D341Med (cell line): ENCODE results near the gene KAZN.
"Not testable (repeated sequence)": the region's sequence is repeated elsewhere in the genome, so short reads cannot be mapped to it uniquely, and the experiment has no call there.

ENCODE experiments used
- DNase-seq: peaks from one replicate; pipeline ENCODE4 v3.0.0; 2012; ENCODE audit warnings: low spot score

The KAZN gene

DNA sequence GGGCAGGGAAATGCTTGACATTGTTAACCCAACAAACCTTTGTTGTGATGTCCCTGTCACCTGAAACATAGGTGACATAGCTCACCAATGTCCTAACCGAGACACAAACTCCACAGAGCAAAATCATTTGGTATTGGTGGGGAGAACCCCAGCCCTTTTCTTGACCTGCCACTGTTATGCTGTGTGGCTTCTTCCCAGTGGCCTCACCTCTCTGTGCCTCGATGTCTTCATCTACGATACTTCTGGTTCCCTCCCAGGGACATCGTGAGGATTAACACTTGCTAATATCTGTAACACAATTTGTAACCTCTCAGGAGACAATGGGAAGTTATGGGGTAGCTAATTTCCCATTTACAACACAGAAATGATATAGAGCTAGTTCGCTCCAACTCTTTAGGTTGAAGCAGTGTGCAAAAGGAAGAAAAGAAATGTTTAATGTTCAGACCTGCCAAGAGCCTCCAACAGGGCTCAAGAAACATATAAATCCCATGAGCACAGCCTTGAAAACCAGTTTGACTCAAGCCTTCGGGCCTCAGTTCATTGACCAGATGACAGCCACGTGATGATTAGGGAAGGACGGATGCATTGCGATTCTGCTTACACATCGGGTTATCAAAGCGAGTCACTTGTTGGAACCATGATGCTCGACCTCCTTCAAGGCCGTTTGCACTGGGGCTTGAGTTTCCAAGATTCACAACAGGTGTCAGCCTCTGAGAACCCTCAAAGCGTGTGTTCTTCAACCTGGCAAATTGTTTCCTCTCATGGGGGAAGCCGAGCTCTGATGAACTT lies 517.3 kb downstream of the KAZN start:
- DNase-seq = no peak

DNA sequence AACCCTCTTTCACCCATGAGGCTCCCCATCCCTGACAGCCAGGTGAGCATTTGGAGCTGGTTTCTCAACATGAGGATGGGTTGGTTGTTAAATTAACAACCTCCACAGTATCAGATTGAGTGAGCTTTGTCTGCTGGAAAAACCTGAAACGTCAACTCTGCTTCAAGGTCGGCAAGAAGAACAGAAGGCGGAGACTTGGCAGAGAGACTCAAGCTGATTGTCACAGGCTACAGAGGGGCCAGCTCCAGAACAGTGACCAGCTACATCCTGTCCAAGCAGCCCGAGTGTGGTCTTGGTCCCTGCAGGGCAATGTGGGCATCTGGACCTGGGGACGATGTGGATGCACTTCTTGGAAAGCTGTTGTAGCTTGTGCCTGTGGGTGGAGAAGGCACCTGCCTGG lies 518.5 kb downstream of the KAZN start:
- DNase-seq = no peak

DNA sequence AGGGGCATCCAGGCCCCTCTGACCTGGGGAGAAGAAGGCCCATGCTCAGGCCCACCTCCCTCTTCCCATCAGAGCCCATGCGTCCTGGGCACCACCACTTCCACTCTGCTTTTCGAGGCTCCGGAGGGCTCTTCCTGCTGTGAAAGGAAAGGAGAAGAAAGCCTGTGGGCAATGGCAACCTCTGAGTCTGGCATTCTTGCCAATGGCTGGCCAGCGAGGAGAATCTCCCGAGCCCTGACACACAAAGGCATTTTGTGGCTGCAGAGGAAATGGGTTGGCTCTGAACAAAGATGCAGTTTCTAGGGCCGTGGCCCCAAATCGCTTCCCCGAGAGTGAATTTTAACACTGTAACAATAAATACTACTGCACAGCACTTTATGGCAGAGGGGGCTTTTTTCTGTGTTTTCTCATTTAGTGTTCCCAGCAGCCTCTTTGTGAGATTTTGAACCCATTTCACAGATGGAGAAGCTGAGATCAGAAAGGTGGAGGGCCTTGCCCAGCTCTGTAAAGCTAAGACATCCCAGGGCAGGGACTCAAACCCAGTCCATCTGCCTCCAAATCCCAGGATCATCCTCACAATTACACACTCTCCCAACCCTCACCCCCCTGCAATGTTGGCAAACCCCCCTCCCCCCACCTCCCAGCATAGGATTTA lies 519.3 kb downstream of the KAZN start:
- no peak for DNase-seq

DNA sequence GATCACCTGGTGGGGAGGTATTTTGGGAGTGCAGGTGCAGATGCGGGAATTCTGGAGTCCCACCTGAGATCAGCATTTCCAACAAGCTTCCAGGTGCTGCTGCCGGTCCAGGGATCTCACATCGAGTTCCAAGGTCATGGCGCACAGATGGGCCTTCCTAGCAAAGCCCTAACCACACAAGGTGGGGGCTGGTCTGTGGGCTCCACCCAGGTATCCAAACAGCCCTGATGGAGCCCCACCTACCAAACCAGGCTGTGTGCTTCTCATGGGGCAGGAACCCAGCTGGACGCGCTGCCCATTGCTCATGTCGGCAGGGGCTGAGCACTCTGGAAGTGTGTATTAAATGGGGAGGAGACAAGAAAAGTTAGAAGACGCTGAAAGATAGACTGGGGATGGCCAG lies 520.1 kb downstream of the KAZN start:
- no peak for DNase-seq

DNA sequence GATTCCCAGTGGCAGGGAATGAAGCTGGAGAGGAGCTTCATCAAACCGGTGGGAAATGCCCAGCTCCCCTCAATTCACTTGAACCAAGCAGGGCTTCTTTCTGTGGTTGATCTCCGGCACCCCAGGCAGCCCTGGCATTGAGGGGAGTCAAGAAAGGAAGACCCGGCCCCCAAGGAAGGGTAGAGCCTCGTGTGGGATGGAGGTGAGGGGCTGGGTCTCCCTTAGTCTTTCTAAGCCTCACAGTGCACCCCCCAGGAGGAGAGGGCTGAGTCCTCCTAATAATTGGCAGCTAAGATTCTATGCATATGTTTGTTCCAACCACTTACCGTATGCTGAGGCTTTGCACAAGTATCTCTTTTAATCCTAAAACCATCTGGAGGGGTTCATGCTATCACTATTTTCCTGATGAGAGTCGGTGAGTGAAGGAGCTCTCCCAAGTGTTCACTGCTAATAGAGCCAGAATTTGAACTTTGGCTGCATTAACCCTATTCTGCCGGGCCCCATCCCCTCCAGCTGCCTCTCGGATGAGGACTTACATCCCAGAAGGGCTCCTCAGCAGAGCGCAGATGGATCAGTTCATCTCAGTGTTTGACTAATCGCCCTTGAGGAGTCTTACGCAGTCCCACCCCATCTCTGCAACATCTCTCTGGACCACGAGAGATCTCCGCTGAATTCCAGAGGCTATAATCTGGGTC lies 521.9 kb downstream of the KAZN start:
- peak; percentile 58 for DNase-seq

DNA sequence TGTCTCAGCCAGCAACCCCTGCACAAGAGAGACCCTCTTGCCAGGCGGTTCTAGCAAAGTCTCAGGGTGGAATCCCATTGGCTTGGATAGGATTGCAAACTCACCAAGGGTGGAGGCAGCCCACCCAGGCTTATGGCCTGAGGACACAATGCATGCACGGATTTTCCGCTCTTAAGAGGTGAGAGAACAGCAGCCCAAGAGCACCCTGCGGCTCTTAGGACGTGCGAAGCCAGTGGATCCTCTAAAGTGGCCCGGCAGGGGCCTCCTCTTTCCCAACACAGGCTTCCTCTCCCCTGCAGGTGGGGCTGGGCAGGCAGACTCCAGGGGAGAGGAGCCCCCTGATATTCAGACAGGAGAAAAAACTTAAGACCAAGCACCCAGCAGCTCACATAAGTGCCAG lies 523.8 kb downstream of the KAZN start:
- DNase-seq = no peak

DNA sequence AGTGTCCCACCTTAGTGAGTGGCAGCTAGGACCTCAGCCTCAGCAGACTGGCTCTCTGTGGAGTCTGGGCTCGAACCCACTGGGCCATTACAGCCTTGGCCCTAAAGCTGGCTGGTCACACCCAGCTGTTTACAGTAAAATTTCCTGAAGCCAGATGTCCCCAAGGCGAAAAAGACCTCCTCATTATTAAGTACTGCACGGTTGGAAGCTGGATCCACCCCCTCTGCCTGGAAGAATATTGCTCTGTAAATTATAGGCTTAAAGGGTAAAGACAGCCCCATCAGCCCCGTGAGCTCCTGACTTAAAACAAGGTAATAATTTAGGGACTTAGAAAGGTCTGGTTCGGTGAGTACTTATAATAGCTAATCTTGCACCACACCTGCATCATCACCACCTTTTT lies 524.8 kb downstream of the KAZN start:
- no peak for DNase-seq

DNA sequence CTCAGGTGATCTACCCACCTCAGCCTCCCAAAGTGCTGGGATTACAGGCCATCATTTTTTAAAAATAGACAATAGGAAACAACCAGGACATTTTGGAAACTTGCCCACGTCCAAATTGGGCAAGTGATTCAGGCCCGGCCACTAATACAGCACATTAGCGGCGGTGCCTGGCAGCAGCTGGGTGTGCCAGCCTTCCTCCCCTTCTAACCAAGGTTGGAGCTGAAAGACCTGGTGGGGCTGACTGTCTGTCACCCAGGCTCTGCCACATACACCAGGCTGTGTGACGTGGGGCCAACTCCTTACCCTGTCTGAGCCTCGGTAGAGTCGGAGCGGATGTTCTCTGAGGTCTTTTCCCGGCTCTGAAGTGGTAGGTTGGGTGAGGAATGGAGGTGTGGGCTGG lies 525.4 kb downstream of the KAZN start:
- DNase-seq = no peak

DNA sequence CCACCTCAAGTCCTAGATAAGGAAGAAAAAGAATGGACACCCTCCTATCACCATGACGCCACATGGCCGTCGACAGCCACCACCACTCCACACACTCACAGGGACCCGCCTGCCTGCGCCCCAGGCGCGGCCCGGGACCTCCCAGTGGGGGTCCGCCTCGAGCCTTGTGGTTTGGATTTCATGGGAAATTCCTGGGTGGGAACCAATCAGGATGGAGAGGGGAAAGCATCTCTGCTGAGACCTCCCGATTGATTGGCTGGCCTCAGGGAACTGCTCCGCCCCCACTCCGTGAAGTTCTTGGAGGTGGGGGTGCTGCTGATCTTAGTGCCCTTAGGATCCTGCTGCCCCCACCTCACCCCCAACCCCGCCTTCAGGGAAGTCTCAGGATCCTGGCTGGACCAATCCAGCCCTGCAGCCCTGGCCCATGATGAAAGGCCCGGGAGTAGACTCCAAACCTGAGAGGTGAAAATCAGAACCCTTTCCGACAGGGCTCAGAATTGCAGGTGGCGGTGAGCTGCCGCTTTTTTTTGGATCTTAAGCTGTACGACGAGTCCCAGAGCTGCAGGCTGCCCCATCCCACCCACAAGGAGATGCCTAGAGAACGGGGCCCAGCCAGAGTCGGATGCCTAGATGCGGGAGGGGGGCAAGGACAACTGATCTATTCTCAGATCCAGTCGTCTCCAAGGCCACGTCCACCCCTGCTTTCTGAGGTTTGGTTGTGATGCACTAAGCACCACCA lies 526.0 kb downstream of the KAZN start:
- DNase-seq = no peak

DNA sequence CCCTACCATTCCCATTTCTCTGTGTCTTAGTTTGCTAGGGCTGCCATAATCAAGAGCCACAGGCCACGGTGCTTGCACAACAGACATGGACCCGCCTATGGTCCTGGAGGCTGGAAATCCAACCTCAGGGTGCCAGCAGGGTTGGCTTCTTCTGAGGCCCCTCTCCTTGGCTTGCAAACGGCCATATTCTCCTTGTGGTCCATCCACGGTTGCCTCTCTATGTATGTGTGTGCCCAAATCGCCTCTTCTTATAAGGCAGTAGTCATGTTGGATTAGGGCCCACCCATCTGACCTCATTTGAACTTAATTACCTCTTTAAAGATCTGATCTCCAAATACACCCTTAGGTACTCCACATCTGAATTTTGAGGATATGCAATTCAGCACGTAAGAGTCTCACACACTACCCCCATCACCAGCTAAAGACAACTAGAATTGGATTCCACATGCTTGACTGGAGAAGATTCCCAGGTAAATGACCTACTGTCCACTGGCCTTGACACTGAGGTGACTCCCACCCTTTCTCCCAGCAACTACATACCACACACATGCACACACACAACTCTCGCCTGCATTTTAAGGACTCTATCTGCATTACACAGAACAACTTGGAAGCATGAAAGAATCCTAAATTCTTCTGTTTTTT lies 526.7 kb downstream of the KAZN start:
- no peak for DNase-seq

DNA sequence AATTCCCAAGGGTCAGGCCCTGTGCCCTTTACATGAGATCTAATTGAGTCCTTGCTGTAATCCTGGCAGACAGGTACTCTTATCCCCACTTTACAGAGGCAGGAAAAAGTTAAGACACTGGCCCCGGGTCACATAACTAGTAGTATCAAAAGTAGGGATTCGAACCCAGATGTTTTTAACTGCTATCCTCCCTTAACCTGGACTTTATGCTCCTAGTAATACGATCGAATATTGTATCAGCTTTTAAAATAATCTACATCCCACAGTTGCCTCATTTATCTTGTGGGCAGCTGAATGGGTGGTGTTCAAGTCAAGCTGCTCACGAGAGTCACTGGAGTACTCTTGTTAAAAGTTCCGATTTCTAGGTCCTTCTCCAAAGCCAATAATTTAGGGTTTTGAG lies 529.6 kb downstream of the KAZN start:
- no peak for DNase-seq

DNA sequence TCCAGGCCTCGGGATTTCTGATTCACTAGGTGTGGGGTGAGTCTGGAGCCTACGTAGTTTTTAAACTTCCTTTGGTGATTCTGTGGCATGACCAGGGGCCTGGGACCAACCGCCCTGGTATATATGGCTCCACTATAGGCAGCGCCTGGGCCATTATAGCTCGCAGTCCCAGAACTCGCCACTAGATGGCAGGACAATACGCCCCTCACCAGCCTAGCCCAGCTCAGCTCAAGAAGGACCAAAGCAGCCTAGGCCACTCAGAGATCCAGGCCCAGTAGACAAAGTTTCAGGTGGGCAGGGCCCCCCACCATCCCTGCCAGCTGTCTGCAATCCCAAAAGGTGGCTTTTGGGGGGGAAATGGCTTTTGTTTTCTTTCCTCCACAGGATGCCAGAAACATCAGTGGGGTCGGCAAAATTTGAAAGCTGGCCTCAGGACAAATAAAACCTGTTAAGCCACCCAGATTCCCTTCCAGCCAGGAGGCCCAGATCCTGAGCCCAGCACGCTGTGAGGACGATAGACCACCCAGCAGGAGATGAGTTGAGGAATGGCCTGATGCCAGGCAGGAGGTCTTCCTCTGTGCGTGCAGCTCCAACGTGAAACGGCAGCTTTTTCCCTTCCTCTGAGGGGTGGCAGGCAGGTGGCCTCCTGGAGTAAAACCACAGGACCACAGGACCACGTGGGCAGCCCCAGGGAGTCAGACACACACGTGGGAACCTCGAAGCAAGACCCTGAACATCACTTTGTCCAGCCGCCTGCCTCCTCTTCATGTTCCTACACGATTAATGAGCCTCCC lies 530.2 kb downstream of the KAZN start:
- DNase-seq = peak; percentile 83

DNA sequence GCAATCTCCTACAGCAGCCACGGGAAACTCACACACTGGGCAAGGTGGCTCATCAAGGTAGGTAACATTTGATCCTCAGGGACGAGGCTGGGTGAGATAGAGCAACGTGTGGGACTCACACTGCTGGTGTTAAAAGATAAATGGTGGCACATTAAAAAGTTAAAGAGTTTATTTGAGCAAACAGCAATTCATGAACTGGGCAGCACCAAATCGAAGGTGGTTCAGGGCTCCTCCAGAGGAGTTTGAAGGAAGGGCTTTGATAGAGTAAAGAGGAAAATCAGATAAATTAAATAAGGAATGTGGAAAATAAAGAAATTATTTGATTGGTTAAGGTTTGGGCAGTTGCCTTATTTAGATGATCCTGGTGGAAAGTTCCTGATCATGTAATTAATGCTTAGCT lies 531.5 kb downstream of the KAZN start:
- no peak for DNase-seq

DNA sequence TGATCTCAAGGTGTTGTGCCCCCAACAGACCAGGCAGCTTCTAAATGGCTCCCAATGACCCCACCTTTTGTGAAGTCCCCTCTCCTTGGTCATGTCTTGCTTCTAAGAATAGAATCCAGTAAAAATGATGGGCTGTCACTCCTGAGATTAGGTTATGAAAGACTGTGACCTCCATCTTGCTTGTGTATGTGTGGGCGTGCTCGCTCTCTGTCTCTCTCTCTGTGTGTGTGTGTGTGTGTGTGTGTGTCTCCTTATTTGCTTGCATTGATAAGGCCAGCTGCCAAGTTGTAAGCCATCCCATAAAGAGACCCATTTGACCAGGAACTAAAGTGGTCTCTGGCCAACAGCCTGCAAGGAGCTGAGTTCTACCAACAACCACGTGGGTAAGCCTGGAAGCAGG lies 532.1 kb downstream of the KAZN start:
- no peak for DNase-seq

DNA sequence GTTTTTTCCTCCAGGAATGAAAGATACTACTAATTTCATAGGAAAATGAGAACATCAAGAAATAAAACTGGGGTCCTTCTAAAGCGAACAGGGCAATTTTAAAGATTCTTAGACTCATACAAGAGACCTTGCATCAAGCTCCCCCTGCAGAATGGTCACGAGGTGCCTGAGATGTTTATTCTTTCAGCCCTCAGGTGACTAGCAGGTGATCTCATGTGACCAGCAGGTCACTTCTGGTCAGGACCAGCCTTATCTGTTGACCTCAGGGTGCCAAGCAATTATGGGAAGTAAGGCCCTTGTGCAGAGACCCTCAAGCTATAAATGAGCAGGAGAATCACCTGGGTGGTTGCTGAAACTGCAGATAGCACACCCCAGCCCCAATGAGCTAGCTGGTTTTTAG lies 534.5 kb downstream of the KAZN start:
- no peak for DNase-seq

DNA sequence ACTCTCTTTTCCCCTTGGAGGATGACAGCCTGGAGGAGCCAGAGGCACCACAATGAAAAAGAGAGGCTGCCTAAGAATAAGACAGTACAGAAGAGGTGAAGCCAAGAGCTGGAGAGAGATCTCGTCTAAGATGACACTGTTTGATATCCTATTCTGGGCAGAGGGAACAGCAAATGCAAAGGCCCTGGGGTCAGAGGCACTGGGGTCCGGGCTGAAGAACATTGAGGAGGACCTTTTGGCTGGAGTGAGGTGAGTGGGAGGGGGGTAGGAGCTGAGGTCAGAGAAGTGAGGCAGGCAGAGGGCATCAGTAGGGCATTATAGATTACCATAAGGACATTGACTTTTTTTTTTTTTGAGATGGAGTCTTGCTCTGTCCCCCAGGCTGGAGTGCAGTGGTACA lies 535.8 kb downstream of the KAZN start:
- no peak for DNase-seq

DNA sequence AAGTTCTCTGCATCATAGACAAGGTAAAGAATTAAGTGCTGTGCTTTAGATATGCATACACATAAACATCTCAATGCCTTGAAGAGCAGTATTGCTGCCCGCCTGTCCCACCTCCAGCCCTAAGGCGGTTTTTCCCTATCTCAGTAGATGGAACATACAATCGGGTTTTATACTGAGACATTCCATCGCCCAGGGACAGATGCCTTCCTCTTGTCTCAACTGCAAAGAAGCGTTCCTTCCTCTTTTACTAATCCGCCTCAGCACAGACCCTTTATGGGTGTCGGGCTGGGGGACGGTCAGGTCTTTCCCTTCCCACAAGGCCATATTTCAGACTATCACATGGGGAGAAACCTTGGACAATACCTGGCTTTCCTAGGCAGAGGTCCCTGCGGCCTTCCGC lies 537.1 kb downstream of the KAZN start:
- not testable (repeated sequence) for DNase-seq

DNA sequence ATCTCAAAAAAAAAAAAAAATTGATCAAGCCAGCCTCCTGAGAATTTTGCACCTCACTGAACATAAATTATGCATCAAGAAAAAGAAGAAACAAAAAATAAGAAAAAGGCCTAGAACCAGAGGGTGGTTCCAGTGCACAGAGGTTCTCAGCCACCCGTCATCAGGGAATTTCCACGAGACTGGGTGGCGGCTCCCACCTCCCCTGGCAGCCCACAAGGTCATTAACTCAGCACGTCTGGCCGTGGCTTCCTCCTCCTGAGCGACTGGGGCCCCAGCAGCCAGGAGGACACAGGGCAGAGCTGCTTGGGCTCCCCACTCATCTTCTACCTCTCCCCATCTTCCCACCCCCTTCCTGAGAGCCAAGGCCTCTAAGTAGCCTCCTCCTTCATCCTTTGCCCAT lies 539.3 kb downstream of the KAZN start:
- DNase-seq = no peak

DNA sequence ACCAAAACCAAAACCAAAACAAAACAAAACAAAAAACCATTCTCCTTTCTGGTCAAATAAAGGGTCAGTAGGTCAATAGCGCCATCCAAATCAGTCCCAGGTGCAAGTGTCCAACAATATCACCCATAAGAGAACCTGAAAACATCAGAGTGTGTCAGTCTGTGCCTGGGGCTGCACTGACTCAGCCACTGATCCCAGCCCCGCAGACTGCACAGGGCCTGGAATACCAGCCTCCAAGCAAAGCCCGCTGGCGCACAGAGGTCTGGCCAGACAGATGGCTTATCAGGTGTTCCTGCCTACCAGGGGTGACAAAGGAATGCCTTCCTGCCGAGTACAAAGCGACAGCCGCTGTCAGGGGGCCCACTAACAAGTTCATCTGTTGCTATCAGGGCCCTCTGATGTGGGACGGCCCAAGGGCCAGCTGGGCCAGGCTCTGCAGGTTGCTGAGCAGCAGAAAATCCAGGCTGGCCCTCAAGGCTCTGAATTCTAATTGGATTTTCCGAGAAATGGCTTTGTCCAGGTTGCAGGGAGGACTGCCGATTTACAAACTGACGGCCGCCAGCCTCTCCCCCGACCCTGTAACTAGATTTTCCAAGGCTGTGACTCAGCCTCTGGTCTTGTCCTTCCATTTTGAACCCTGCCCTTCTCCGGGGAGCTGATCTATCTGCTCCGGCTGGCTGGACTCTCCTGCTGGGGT lies 541.3 kb downstream of the KAZN start:
- peak; percentile 43 for DNase-seq

DNA sequence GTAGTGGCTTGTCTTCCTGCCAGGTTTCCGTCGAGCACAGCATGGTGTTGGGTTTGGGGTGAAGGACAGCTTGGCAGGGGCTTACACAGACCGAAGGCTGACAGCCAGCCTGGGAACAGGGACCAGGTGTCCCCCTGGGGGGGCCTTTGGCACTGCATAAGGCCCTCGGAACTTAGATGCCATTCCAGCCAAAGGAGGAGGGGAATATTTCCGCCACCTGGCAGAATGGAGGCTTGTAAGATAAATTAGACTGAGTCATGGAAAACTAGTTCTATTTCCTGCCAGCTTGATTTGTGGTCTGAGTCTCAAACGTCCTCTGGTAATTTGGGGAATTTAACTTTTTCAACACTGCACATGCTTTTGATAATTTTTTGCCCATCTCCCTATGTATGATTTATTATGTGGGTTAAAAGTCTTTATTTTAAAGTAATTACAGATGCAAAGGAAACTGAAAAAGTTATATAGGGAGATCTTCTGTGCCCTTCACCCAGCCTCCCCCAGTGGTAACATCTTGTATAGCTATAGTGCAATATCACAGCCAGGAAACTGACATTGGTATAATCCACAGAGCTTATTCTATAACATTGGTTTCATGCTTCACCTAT lies 543.6 kb downstream of the KAZN start:
- no peak for DNase-seq
